GM19239 (cell line): ENCODE data around the gene ITGAL.
"Not testable (repeated sequence)": the region's sequence is repeated elsewhere in the genome, so short reads cannot be mapped to it uniquely, and the experiment has no call there.

Experiments used
- DNase-seq: peaks from one replicate; pipeline ENCODE4 v3.0.0; 2011; ENCODE audit warnings: low spot score; ENCODE audit not compliant: insufficient read length
- FAIRE-seq: peaks from 2 replicates; lab custom pipeline; 2011; peaks lifted over from hg19 to GRCh38; lab: Jason Lieb, UNC

The ITGAL gene

GRCh38 chr16:30472328-30472942 is at the start of gene ITGAL:
Gene ITGAL, plus strand, starts transcription at chr16:30472742. Its CDS starts 96 bp downstream, at chr16:30472838.
- peak; percentile 98 for FAIRE-seq
- DNase-seq = peak; percentile 82

GRCh38 chr16:30428055-30428454 is 44.5 kb upstream of the ITGAL start:
- FAIRE-seq = no peak
- no peak for DNase-seq

- FAIRE-seq (no peak), DNase-seq (no peak)
These were observed 43.2 kb upstream of the ITGAL start for GRCh38 chr16:30429418-30429677.

GRCh38 chr16:30429678-30430427 is 42.7 kb upstream of the ITGAL start, which contains the start of gene DCTPP1:
Gene DCTPP1, minus strand, starts transcription at chr16:30430030. Its CDS starts 50 bp downstream, at chr16:30429980.
- FAIRE-seq = peak; percentile 95
- peak; percentile 87 for DNase-seq

- DNase-seq (no peak), FAIRE-seq (no peak)
These were observed 42.0 kb upstream of the ITGAL start for GRCh38 chr16:30430428-30430970.

- no peak for FAIRE-seq
- no peak for DNase-seq
These were observed 37.7 kb upstream of the ITGAL start for GRCh38 chr16:30434852-30435251.

GRCh38 chr16:30437511-30438046 is 35.0 kb upstream of the ITGAL start:
- FAIRE-seq (no peak), DNase-seq (no peak)

- FAIRE-seq (no peak), DNase-seq (no peak)
These were observed 33.7 kb upstream of the ITGAL start for GRCh38 chr16:30438835-30439234.

GRCh38 chr16:30439720-30440348 is 32.7 kb upstream of the ITGAL start:
- DNase-seq (no peak), FAIRE-seq (no peak)

GRCh38 chr16:30443631-30444030 is 28.9 kb upstream of the ITGAL start:
- no peak for FAIRE-seq
- DNase-seq = no peak

GRCh38 chr16:30444231-30445148 is 28.1 kb upstream of the ITGAL start:
- no peak for FAIRE-seq
- DNase-seq = no peak

- no peak for FAIRE-seq
- DNase-seq = no peak
These were observed 27.5 kb upstream of the ITGAL start for GRCh38 chr16:30445149-30445407.

- FAIRE-seq = peak; percentile 98
- DNase-seq = no peak
These were observed 26.9 kb upstream of the ITGAL start, which contains the start of gene SEPHS2 for GRCh38 chr16:30445408-30446202. Gene SEPHS2, minus strand, starts transcription at chr16:30445874. Its CDS starts 147 bp downstream, at chr16:30445727.

- DNase-seq = no peak
- FAIRE-seq = no peak
These were observed 26.3 kb upstream of the ITGAL start for GRCh38 chr16:30446203-30446595.

GRCh38 chr16:30447512-30448226 is 24.9 kb upstream of the ITGAL start:
- FAIRE-seq (no peak), DNase-seq (no peak)

- FAIRE-seq = no peak
- no peak for DNase-seq
These were observed 23.5 kb upstream of the ITGAL start for GRCh38 chr16:30449116-30449435.

GRCh38 chr16:30452709-30453580 is 19.6 kb upstream of the ITGAL start:
- FAIRE-seq, DNase-seq: not testable (repeated sequence)

GRCh38 chr16:30456302-30456701 is 16.2 kb upstream of the ITGAL start:
- FAIRE-seq (peak; percentile 86), DNase-seq (no peak)
